GM23338 (cell line): Measurements from ENCODE around the gene UCN3. TPM values are rescaled to one million over a fixed set of nuclear protein-coding genes. Genes with fewer than 3 reads are reported as not detected.

Experiments used
- ATAC-seq: fragments of 200-7000 bp; cut with Tn5 transposase; 3 replicates; pipeline ENCODE4 v1.9.1; 2020
- DNase-seq: peaks from one replicate; pipeline ENCODE4 v3.0.0-alpha.2; 2015; ENCODE audit warnings: low spot score
- H2AFZ ChIP-seq: fragments of 200-600 bp; sonication (generic); 2 replicates; pipeline ENCODE4 v1.8.0; 2016; ENCODE audit warnings: antibody characterized with exemption, mild to moderate bottlenecking, moderate library complexity
- H3F3A ChIP-seq: fragments of 200-600 bp; sonication (generic); replicated peaks from 2 replicates; pipeline ENCODE4 v1.8.0; 2017; ENCODE audit warnings: antibody characterized with exemption, mixed run types, low read depth
- H3K27ac ChIP-seq: fragments of 200-600 bp; sonication (generic); 2 replicates; pipeline ENCODE4 v1.6.1; 2016; ENCODE audit warnings: low read depth
- H3K27me3 ChIP-seq: fragments of 200-600 bp; sonication (generic); 2 replicates; pipeline ENCODE4 v1.8.0; 2016; ENCODE audit warnings: mild to moderate bottlenecking, mixed run types, moderate library complexity; ENCODE audit not compliant: insufficient read depth
- H3K36me3 ChIP-seq: fragments of 200-600 bp; sonication (generic); 2 replicates; pipeline ENCODE4 v1.8.0; 2016; ENCODE audit warnings: mild to moderate bottlenecking; ENCODE audit not compliant: insufficient read depth
- H3K4me1 ChIP-seq: fragments of 200-600 bp; sonication (generic); 2 replicates; pipeline ENCODE4 v1.8.0; 2016; ENCODE audit warnings: mild to moderate bottlenecking, moderate library complexity; ENCODE audit not compliant: insufficient read depth
- H3K4me2 ChIP-seq: fragments of 200-600 bp; sonication (generic); 2 replicates; pipeline ENCODE4 v1.7.1; 2017; ENCODE audit warnings: mixed run types
- H3K4me3 ChIP-seq: fragments of 200-600 bp; sonication (generic); 2 replicates; pipeline ENCODE4 v1.6.1; 2016; ENCODE audit warnings: mixed run types
- H3K79me2 ChIP-seq: fragments of 200-600 bp; sonication (generic); replicated peaks from 2 replicates; pipeline ENCODE4 v1.8.0; 2017; ENCODE audit warnings: mild to moderate bottlenecking; ENCODE audit not compliant: insufficient read depth
- H3K9me2 ChIP-seq: fragments of 200-600 bp; sonication (generic); 2 replicates; pipeline ENCODE4 v1.8.0; 2017; ENCODE audit not compliant: insufficient read depth
- H4K20me1 ChIP-seq: fragments of 200-600 bp; sonication (generic); replicated peaks from 2 replicates; pipeline ENCODE4 v1.8.0; 2017; ENCODE audit warnings: mild to moderate bottlenecking; ENCODE audit not compliant: insufficient read depth
- H3K27ac Mint-ChIP-seq: 2 replicates; pipeline ENCODE4 v1.8.0; 2020; ENCODE audit warnings: inconsistent platforms, mild to moderate bottlenecking, moderate library complexity, mixed read lengths
- H3K27me3 Mint-ChIP-seq: 3 replicates; pipeline ENCODE4 v1.8.0; 2022; ENCODE audit warnings: low read depth, mild to moderate bottlenecking, moderate library complexity, mixed read lengths, inconsistent platforms; ENCODE audit not compliant: insufficient read depth, poor library complexity
- H3K36me3 Mint-ChIP-seq: 3 replicates; pipeline ENCODE4 v1.8.0; 2021; ENCODE audit warnings: low read depth, mild to moderate bottlenecking, inconsistent platforms, moderate library complexity, mixed read lengths
- H3K4me1 Mint-ChIP-seq: 3 replicates; pipeline ENCODE4 v1.8.0; 2020; ENCODE audit warnings: mild to moderate bottlenecking, inconsistent platforms, mixed read lengths
- H3K4me3 Mint-ChIP-seq: 3 replicates; pipeline ENCODE4 v1.8.0; 2021; ENCODE audit warnings: moderate library complexity, mild to moderate bottlenecking, inconsistent platforms, mixed read lengths
- H3K9me3 Mint-ChIP-seq: 3 replicates; pipeline ENCODE4 v1.8.0; 2020; ENCODE audit warnings: moderate library complexity, mild to moderate bottlenecking, inconsistent platforms, mixed read lengths
- CREB1 ChIP-seq: fragments of 250-450 bp; sonication (Bioruptor Pico); IDR thresholded peaks from 2 replicates; pipeline ENCODE4 v1.5.0; 2020; ENCODE audit warnings: low read depth, mild to moderate bottlenecking, moderate library complexity
- CTCF ChIP-seq, 2 experiments: fragments of 200-600 bp in 1 of 2; sonication (generic) in 1 of 2; conservative IDR thresholded peaks; 2 replicates each; pipeline versions ENCODE4 v1.5.1 to v1.6.1; 2016 to 2017; ENCODE audit warnings: antibody characterized with exemption in 2 of 2, low read depth in 2 of 2, mild to moderate bottlenecking in 2 of 2, moderate library complexity in 1 of 2
- EZH2 ChIP-seq: fragments of 200-600 bp; sonication (generic); IDR thresholded peaks from one replicate; pipeline ENCODE4 v1.8.0; 2017; ENCODE audit warnings: antibody characterized with exemption, mild to moderate bottlenecking, low read depth; ENCODE audit not compliant: unreplicated experiment
- EZH2phosphoT487 ChIP-seq: fragments of 200-600 bp; sonication (generic); IDR thresholded peaks from one replicate; pipeline ENCODE4 v1.8.1; 2018; ENCODE audit warnings: antibody characterized with exemption; ENCODE audit not compliant: unreplicated experiment
- JUNB ChIP-seq: IDR thresholded peaks from one replicate; pipeline ENCODE4 v1.6.1; 2016; ENCODE audit warnings: antibody characterized with exemption; ENCODE audit not compliant: unreplicated experiment
- NANOG ChIP-seq: IDR thresholded peaks from 2 replicates; pipeline ENCODE4 v1.6.1; 2016; ENCODE audit warnings: antibody characterized with exemption, borderline replicate concordance
- POLR2AphosphoS5 ChIP-seq: IDR thresholded peaks from 2 replicates; pipeline ENCODE4 v1.6.1; 2016; ENCODE audit warnings: antibody characterized with exemption, low read depth
- REST ChIP-seq: IDR thresholded peaks from one replicate; pipeline ENCODE4 v1.6.1; 2018; ENCODE audit warnings: antibody characterized with exemption; ENCODE audit not compliant: unreplicated experiment
- STAT1 ChIP-seq: IDR thresholded peaks from one replicate; pipeline ENCODE4 v1.6.1; 2016; ENCODE audit warnings: antibody characterized with exemption; ENCODE audit not compliant: unreplicated experiment
- ZNF114 ChIP-seq: fragments of 250-450 bp; sonication (Bioruptor Pico); IDR thresholded peaks from 2 replicates; pipeline ENCODE4 v1.5.0; 2020; ENCODE audit warnings: mild to moderate bottlenecking, moderate library complexity
- ZNF331 ChIP-seq: fragments of 250-450 bp; sonication (Bioruptor Pico); IDR thresholded peaks from 2 replicates; pipeline ENCODE4 v1.5.0; 2020; ENCODE audit warnings: low read depth, mild to moderate bottlenecking, moderate library complexity
- ZNF462 ChIP-seq: fragments of 250-450 bp; sonication (Bioruptor Pico); IDR thresholded peaks from 2 replicates; pipeline ENCODE4 v1.5.0; 2020; ENCODE audit warnings: mild to moderate bottlenecking, moderate library complexity
- polyA plus RNA-seq: library from polyadenylated mRNA; unstranded; fragments of >200 nt; fragmentation: Nextera tagmentation; extraction: Ambion mirVana; gene quantifications from 2 replicates; pipeline ENCODE4 v1.2.1, GENCODE V29; 2016
- total RNA-seq: library from RNA; depleted of rRNA; stranded (reverse); fragments of >200 nt; shearing (Covaris generic); gene quantifications from 2 replicates; pipeline ENCODE4 v1.2.3, GENCODE V29; 2014

UCN3 gene
- total and polyA plus RNA-seq, 2 experiments from 2014 or later: not detected

GRCh38 chr10:5423771-5424170 lies 59.0 kb downstream of the UCN3 start:
- peak overlapping the region; percentile 31 for H3K4me2 ChIP-seq
- peaks cover 5% of the 10 kb centered on the region; the same call in 1 of the 2 replicates for H3K36me3 ChIP-seq
- no peaks in the 10 kb centered on the region for H3K27me3 ChIP-seq
- H3K4me3 ChIP-seq: no peak overlapping the region
- H3K27ac ChIP-seq: no peak overlapping the region
- TF ChIP-seq NANOG: no peak
- no peak for TF ChIP-seq EZH2phosphoT487
- no peak for TF ChIP-seq POLR2AphosphoS5
- no peak for TF ChIP-seq CTCF (conservative IDR thresholded peaks at IDR 0.05; ENCODE audit: low read depth in 2 of 2)
- TF ChIP-seq REST: no peak
- TF ChIP-seq STAT1: no peak
- TF ChIP-seq JUNB: no peak
- TF ChIP-seq EZH2: no peak
- no peak for TF ChIP-seq ZNF462 (CRISPR knock-in tag)
- no peak for TF ChIP-seq ZNF331 (CRISPR knock-in tag)
- TF ChIP-seq CREB1: no peak
- no peak for TF ChIP-seq ZNF114 (CRISPR knock-in tag)
- DNase-seq (no peak), ATAC-seq (no peak)
- H3K4me1 Mint-ChIP-seq: peaks cover 43% of the 10 kb centered on the region
- H3K27ac Mint-ChIP-seq: no peak overlapping the region
- no peaks in the 10 kb centered on the region for H3K9me2 ChIP-seq
- H3K79me2 ChIP-seq: peaks cover 89% of the 10 kb centered on the region
- no peak overlapping the region for H3K4me3 Mint-ChIP-seq
- H3K36me3 Mint-ChIP-seq: peaks cover 13% of the 10 kb centered on the region
- no peaks in the 10 kb centered on the region for H3F3A ChIP-seq
- H3K4me1 ChIP-seq: peaks cover 28% of the 10 kb centered on the region
- H4K20me1 ChIP-seq: no peaks in the 10 kb centered on the region
- no peaks in the 10 kb centered on the region; the same call in 2 of the 3 replicates for H3K9me3 Mint-ChIP-seq
- H2AFZ ChIP-seq: no peak overlapping the region
- no peaks in the 10 kb centered on the region for H3K27me3 Mint-ChIP-seq
